K562 treated with DMSO at 1 percent for 12 hours (cell line): ENCODE measurements around the gene PRRT4. TPM values are rescaled to one million over a fixed set of nuclear protein-coding genes. Genes with fewer than 3 reads are reported as not detected.

Experiments
- total RNA-seq: library from RNA; unstranded; fragments of 300-600 nt; gene quantifications from 2 replicates; pipeline ENCODE4 v1.2.3, GENCODE V29; 2022; ENCODE audit not compliant: insufficient read depth

PRRT4 gene
- not detected in 2 replicates for total RNA-seq

DNA sequence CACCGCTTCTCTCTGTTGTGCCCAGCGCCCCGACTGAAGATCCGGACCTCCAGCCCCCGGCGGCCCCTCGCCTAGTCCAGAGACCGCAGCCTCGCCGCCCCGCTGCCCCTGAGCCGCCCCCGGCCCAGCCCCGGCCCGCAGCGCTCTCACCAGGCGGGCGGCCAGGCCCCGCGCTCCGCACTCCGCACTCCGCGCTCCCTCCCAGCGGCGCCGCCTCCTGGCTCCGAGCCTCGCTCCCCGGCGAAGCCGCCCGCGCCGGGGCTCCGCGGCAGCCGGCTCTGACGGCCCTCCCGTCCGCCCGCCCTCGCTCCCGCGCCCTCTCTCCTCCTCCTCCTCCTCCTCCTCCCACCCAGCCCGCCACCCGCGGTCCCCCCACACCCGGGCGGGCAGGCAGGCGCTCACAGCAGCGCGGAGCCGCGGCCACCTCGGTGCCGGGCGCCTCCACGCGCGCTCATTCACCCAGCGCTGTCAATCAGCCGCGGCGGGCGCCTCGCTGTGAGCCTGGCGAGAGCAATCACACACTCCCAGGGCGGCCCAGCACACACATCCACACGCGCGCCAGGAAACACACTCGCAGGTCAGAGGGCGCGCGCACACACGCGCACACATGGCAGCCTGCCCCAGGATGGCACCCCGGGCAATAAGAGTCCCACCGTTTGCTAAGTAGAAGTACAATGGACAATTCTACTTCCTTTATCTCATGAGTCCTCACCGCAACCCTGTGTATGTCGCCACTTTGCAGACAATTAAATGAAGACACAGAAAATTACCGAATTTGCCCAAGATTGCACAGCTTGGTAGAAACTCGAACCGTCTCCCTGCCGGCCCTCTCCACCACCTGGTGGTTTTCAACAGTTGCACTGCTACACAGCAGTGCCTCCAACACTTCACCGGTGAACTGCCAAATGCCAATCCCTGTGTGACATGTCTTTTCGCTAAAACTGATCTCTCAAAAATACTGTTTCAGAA, at the start of gene PRRT4:
Gene PRRT4, minus strand, starts transcription at position 280 of the 969 bp plus-strand sequence.

DNA sequence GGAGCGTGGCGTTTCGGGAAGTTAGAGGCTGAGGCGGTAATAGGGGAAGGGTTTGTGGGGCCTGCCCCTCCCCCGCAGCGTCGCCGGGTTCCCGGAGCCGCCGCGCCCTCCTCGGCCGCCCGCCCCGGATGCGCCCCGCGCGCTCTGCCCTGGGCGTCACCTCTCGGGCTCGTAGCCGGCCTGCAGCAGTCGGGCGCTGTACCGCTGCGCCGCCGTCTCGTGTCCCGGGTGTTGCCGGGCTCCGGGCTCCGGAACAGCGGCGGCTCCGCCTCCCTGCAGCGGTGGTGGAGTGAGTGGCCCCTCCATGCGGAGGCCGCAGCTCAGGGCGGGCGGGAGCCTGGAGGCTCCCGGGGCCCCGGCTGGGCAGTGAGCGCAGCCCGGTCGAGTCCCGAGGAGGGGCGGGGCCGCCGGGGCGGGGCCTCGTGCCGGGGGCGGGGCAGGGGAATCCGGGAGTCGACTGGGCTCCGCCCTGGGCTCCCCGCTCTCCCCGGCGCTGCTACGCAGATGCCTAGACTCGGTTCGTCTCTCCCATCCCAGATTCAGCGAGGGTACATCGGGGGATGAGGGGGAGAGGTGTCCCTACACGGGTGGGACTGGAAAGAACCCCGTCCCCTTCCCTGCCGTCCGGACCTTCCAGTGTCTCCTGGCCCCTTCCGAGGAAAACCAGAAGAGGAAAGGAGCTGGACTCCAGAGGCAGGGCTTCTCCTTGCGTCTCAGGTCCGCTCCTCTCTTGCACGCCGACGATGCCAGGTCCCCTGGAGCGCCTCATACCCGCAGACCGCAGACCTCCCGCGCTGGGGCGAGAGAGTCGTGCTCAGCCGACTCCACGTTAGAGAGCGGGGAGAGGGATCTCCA, 48.3 kb upstream of the PRRT4 start, which contains the start of gene IMPDH1:
Gene IMPDH1, minus strand, starts transcription at position 387 of the 855 bp plus-strand sequence. Its CDS starts 81 bp downstream, at position 306.

DNA sequence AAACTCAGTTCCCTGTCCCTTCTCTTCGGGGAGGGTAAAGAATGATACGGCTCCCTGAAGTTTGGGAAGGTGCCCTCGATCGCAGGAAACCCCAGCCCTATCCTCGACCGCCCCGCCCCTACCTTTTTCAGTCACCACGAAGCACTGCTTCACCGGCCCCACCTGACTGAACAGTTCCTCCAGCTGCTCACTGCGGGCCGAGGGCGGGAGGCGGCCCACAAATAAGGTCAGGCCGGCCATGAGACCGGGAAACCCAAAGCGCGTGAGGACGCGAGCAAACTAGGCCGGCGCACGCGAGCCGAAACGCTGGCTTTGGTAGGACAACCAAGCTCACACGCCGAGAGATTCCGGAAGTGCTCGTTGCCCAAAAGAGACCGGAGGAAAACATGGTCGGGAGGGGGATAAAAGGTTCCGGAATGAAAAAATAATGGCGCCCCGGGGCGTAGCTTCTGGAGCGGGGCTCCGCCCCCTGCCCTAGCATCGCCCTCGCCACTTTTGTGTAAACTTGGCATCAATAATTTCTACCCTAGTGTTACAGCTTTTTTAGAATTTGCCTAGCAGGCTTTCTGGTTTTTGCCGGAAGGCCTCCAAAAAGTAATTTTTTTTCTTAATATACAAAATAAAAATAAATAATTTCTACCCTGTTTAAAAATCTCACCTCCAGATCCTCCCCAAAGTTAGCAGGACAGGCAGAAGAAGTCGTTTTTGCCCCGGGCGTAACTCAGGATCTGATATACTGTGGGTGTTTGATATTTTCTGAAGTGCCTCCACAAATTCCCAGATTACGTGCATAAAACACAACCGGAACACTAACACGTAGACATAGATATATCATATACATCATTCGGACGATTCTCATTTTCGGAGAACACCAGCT, 17.7 kb downstream of the PRRT4 start, which contains the start of gene RBM28:
Gene RBM28, minus strand, starts transcription at position 355 of the 877 bp plus-strand sequence. Its CDS starts 115 bp downstream, at position 240.

Other genes starting within 250 kb of the PRRT4 start
- not detected in 2 replicates for gene LEP, start 120.4 kb downstream of the PRRT4 start, total RNA-seq
- gene RBM28, start 17.8 kb downstream of the PRRT4 start, total RNA-seq = 20.2 and 47.6 TPM in 2 replicates
- gene IMPDH1, start 48.3 kb upstream of the PRRT4 start, total RNA-seq = 52.5 and 66.4 TPM in 2 replicates
- gene HILPDA, start 94.2 kb upstream of the PRRT4 start, total RNA-seq = 12.5 and 16.5 TPM in 2 replicates
- 11.0 and 34.0 TPM in 2 replicates for gene METTL2B, start 115.1 kb upstream of the PRRT4 start, total RNA-seq